H1 (cell line): ENCODE data around the gene COL6A2. TPM values are rescaled to one million over a fixed set of nuclear protein-coding genes. Genes with fewer than 3 reads are reported as not detected.

Experiments used
- CTCF ChIA-PET: fragments of 300-600 bp; sonication (Branson Sonifier 250); formaldehyde crosslinking; loops from one replicate; lab custom pipeline; 2021; ENCODE audit not compliant: partially characterized antibody; lab: Charles Lee
- POLR2A ChIA-PET: fragments of 300-600 bp; sonication (Branson Sonifier 250); formaldehyde crosslinking; loops from one replicate; lab custom pipeline; 2021; ENCODE audit warnings: inconsistent platforms; ENCODE audit not compliant: partially characterized antibody; lab: Charles Lee
- DNase-seq, 2 experiments: peaks; one replicate each; pipeline versions ENCODE4 v3.0.0 to v3.0.0-alpha.2; 2010 to 2022; ENCODE audit warnings: low spot score in 2 of 2, low read depth in 1 of 2, mixed read lengths in 1 of 2
- FAIRE-seq: peaks from 2 replicates; lab custom pipeline; 2011; peaks lifted over from hg19 to GRCh38; lab: Jason Lieb, UNC
- H2AFZ ChIP-seq: 2 replicates; pipeline ENCODE4 v1.8.1; 2012; ENCODE audit warnings: low read length, inconsistent platforms
- H2AK5ac ChIP-seq: 2 replicates; pipeline ENCODE4 v1.6.1; 2013; ENCODE audit warnings: low read depth, low read length
- H2BK120ac ChIP-seq: replicated peaks from 2 replicates; pipeline ENCODE3; 2013; ENCODE audit warnings: low read depth, low read length, inconsistent platforms
- H2BK12ac ChIP-seq: 2 replicates; pipeline ENCODE4 v1.6.1; 2013; ENCODE audit warnings: low read depth, low read length
- H2BK15ac ChIP-seq: 2 replicates; pipeline ENCODE4 v1.6.1; 2013; ENCODE audit warnings: low read length
- H2BK20ac ChIP-seq: 2 replicates; pipeline ENCODE4 v1.6.1; 2013; ENCODE audit warnings: low read length
- H2BK5ac ChIP-seq: 2 replicates; pipeline ENCODE4 v1.6.1; 2013; ENCODE audit warnings: low read depth, low read length
- H3K14ac ChIP-seq: 2 replicates; pipeline ENCODE4 v1.6.1; 2013; ENCODE audit warnings: inconsistent platforms; ENCODE audit not compliant: insufficient read length
- H3K18ac ChIP-seq: 2 replicates; pipeline ENCODE4 v1.6.1; 2013; ENCODE audit warnings: low read length; ENCODE audit errors: extremely low read depth
- H3K23ac ChIP-seq: 2 replicates; pipeline ENCODE4 v1.6.1; 2013; ENCODE audit warnings: inconsistent platforms; ENCODE audit not compliant: insufficient read length
- H3K23me2 ChIP-seq: 2 replicates; pipeline ENCODE4 v1.6.1; 2013; ENCODE audit warnings: low read depth, low read length
- H3K27ac ChIP-seq: 2 replicates; pipeline ENCODE4 v1.6.1; 2011; ENCODE audit warnings: low read depth, low read length, inconsistent platforms
- H3K27me3 ChIP-seq, 4 experiments: replicated peaks in 1 of 4; 1 replicate in 1 of 4; 2 replicates in 3 of 4; pipeline versions ENCODE4 v1.6.1 to v1.8.1; 2011 to 2013; ENCODE audit warnings: low read length in 3 of 4, mild to moderate bottlenecking in 3 of 4, inconsistent platforms in 2 of 4, mixed read lengths in 2 of 4, moderate library complexity in 1 of 4; ENCODE audit not compliant: control insufficient read depth in 3 of 4, insufficient read depth in 3 of 4; ENCODE audit errors: extremely low read depth in 1 of 4
- H3K36me3 ChIP-seq, 4 experiments: 2 replicates each; pipeline versions ENCODE4 v1.6.1 to v1.8.1; 2011 to 2013; ENCODE audit warnings: mild to moderate bottlenecking in 4 of 4, low read length in 3 of 4, moderate library complexity in 2 of 4, control low read depth in 1 of 4, inconsistent platforms in 1 of 4; ENCODE audit not compliant: insufficient read depth in 4 of 4, control insufficient read depth in 2 of 4
- H3K4ac ChIP-seq: replicated peaks from 2 replicates; pipeline ENCODE3; 2013; ENCODE audit warnings: low read length, low read depth, mixed read lengths, inconsistent platforms; ENCODE audit not compliant: insufficient read length
- H3K4me1 ChIP-seq, 4 experiments: replicated peaks in 1 of 4; 1 replicate in 1 of 4; 2 replicates in 3 of 4; pipeline versions ENCODE4 v1.6.1 to v1.8.1; 2011 to 2013; ENCODE audit warnings: low read length in 3 of 4, inconsistent platforms in 2 of 4, mixed read lengths in 1 of 4; ENCODE audit not compliant: insufficient read depth in 4 of 4, control insufficient read depth in 3 of 4
- H3K4me2 ChIP-seq, 2 experiments: 2 replicates each; pipeline versions ENCODE4 v1.6.1 to v1.8.1; 2011 to 2013; ENCODE audit warnings: low read depth in 2 of 2, low read length in 2 of 2, control low read depth in 1 of 2, inconsistent platforms in 1 of 2, mild to moderate bottlenecking in 1 of 2; ENCODE audit not compliant: insufficient read depth in 1 of 2
- H3K4me3 ChIP-seq, 4 experiments: fragments of 200-600, 300-600 bp in 1 of 4; sonication (generic), shearing (Covaris generic), sonication (Bioruptor Twin) in 1 of 4; 2 replicates each; pipeline versions ENCODE4 v1.5.1 to v1.8.1; 2011 to 2016; ENCODE audit warnings: low read length in 4 of 4, low read depth in 3 of 4, control low read depth in 2 of 4, inconsistent platforms in 2 of 4, mild to moderate bottlenecking in 2 of 4, mixed read lengths in 1 of 4, moderate library complexity in 1 of 4; ENCODE audit not compliant: insufficient read depth in 2 of 4; ENCODE audit errors: extremely low read depth in 1 of 4
- H3K56ac ChIP-seq: replicated peaks from 2 replicates; pipeline ENCODE3; 2013; ENCODE audit warnings: low read depth, mild to moderate bottlenecking, mixed read lengths, low read length, inconsistent platforms; ENCODE audit not compliant: insufficient read length
- H3K79me1 ChIP-seq: 2 replicates; pipeline ENCODE4 v1.6.1; 2013; ENCODE audit warnings: low read depth, low read length, control low read depth
- H3K79me2 ChIP-seq, 2 experiments: 2 replicates each; pipeline versions ENCODE4 v1.6.1 to v1.8.1; 2012 to 2013; ENCODE audit warnings: low read length in 2 of 2, mild to moderate bottlenecking in 2 of 2, inconsistent platforms in 1 of 2; ENCODE audit not compliant: insufficient read depth in 2 of 2, control insufficient read depth in 1 of 2
- H3K9ac ChIP-seq, 4 experiments: replicated peaks in 1 of 4; 1 replicate in 1 of 4; 2 replicates in 3 of 4; pipeline versions ENCODE4 v1.6.1 to v1.8.1; 2011 to 2013; ENCODE audit warnings: low read depth in 3 of 4, low read length in 3 of 4, control low read depth in 2 of 4, mild to moderate bottlenecking in 2 of 4, moderate library complexity in 2 of 4, inconsistent platforms in 1 of 4; ENCODE audit errors: extremely low read depth in 1 of 4
- H3K9me3 ChIP-seq, 2 experiments: 2 replicates each; pipeline versions ENCODE4 v1.6.1 to v1.8.1; 2012 to 2013; ENCODE audit warnings: mild to moderate bottlenecking in 2 of 2, moderate library complexity in 2 of 2, control low read depth in 1 of 2, inconsistent platforms in 1 of 2, low read depth in 1 of 2, low read length in 1 of 2, mixed read lengths in 1 of 2; ENCODE audit not compliant: insufficient read depth in 2 of 2
- H4K20me1 ChIP-seq, 2 experiments: replicated peaks in 1 of 2; 2 replicates each; pipeline versions ENCODE3 to v1.8.1; 2011 to 2013; ENCODE audit warnings: inconsistent platforms in 2 of 2, low read length in 2 of 2, mild to moderate bottlenecking in 1 of 2; ENCODE audit not compliant: insufficient read depth in 2 of 2, control insufficient read depth in 1 of 2
- H4K5ac ChIP-seq: 2 replicates; pipeline ENCODE4 v1.6.1; 2013; ENCODE audit warnings: low read length, low read depth, mixed read lengths, inconsistent platforms; ENCODE audit not compliant: insufficient read length
- H4K8ac ChIP-seq: 2 replicates; pipeline ENCODE4 v1.8.0; 2013; ENCODE audit warnings: mild to moderate bottlenecking, moderate library complexity, low read length, inconsistent platforms; ENCODE audit not compliant: insufficient read depth; ENCODE audit errors: extremely low read depth
- H4K91ac ChIP-seq: replicated peaks from 2 replicates; pipeline ENCODE3; 2013; ENCODE audit warnings: low read length, mixed read lengths, inconsistent platforms; ENCODE audit not compliant: insufficient read length
- BCL11A ChIP-seq, 2 experiments: IDR thresholded peaks; one replicate each; pipeline ENCODE4 v1.6.1; 2011; ENCODE audit warnings: low read depth in 2 of 2, low read length in 2 of 2, mild to moderate bottlenecking in 2 of 2
- BRCA1 ChIP-seq: IDR thresholded peaks from 2 replicates; pipeline ENCODE4 v1.6.1; 2012; ENCODE audit warnings: low read depth, low read length, improper control_type of control experiment
- CBX5 ChIP-seq: fragments of 300-800, 300-1000 bp; sonication (generic); IDR thresholded peaks from 2 replicates; pipeline ENCODE4 v1.7.1; 2016; ENCODE audit warnings: antibody characterized with exemption, low read length, low read depth
- CREB1 ChIP-seq: IDR thresholded peaks from 2 replicates; pipeline ENCODE4 v1.6.1; 2012; ENCODE audit warnings: inconsistent platforms
- EGR1 ChIP-seq: IDR thresholded peaks from 2 replicates; pipeline ENCODE4 v1.6.1; 2011; ENCODE audit warnings: low read depth, low read length, borderline replicate concordance
- EP300 ChIP-seq, 2 experiments: IDR thresholded peaks; 1 replicate in 1 of 2; 2 replicates in 1 of 2; pipeline ENCODE4 v1.6.1; 2011 to 2012; ENCODE audit warnings: low read depth in 2 of 2, low read length in 2 of 2, mild to moderate bottlenecking in 2 of 2, borderline replicate concordance in 1 of 2, inconsistent platforms in 1 of 2, moderate library complexity in 1 of 2
- EZH2 ChIP-seq: fragments of 200-600 bp; sonication (generic); IDR thresholded peaks from 2 replicates; pipeline ENCODE4 v1.7.1; 2012; ENCODE audit warnings: low read depth, mild to moderate bottlenecking, moderate library complexity, low read length, inconsistent platforms; ENCODE audit not compliant: severe bottlenecking
- FOSL1 ChIP-seq: IDR thresholded peaks from 2 replicates; pipeline ENCODE4 v1.6.1; 2011; ENCODE audit warnings: mild to moderate bottlenecking, low read depth, low read length, moderate library complexity; ENCODE audit not compliant: insufficient read depth
- NANOG ChIP-seq: IDR thresholded peaks from 2 replicates; pipeline ENCODE4 v1.6.1; 2011; ENCODE audit warnings: low read length, low read depth, mild to moderate bottlenecking, inconsistent platforms; ENCODE audit not compliant: insufficient read depth, poor library complexity, severe bottlenecking
- NRF1 ChIP-seq: IDR thresholded peaks from 2 replicates; pipeline ENCODE4 v1.6.1; 2011; ENCODE audit warnings: mild to moderate bottlenecking, low read depth, low read length, improper control_type of control experiment
- RFX5 ChIP-seq: IDR thresholded peaks from 2 replicates; pipeline ENCODE4 v1.6.1; 2011; ENCODE audit warnings: low read depth, low read length, improper control_type of control experiment, borderline replicate concordance
- SP2 ChIP-seq: IDR thresholded peaks from 2 replicates; pipeline ENCODE4 v1.6.1; 2012; ENCODE audit warnings: mild to moderate bottlenecking, low read length, inconsistent platforms
- WGBS, 2 experiments: shearing (Covaris generic) in 1 of 2; methylation state at CpG; one replicate each; pipeline versions ENCODE4 v1.1.6 to v1.1.7; 2013 to 2015; ENCODE audit warnings: low lambda C conversion rate in 2 of 2, mixed read lengths in 2 of 2, inconsistent platforms in 1 of 2, low coverage in 1 of 2, missing lambda C conversion rate in 1 of 2; ENCODE audit not compliant: insufficient replicate concordance in 2 of 2, insufficient coverage in 1 of 2, insufficient read length in 1 of 2; ENCODE audit errors: extremely low coverage in 1 of 2, missing lambda C conversion rate in 1 of 2; 5-methylcytosine and 5-hydroxymethylcytosine counted together
- polyA plus RNA-seq, 7 experiments: library from polyadenylated mRNA; depleted of rRNA in 3 of 7; stranded (reverse) in 5 of 7; unstranded in 2 of 7; fragments of >200 nt in 5 of 7; fragments of 200-250 nt in 2 of 7; gene quantifications; 1 replicate in 5 of 7; 2 replicates in 1 of 7; 4 replicates in 1 of 7; pipeline versions ENCODE4 v1.2.1 to v1.2.3, GENCODE V29; 2011 to 2013; ENCODE audit warnings: missing spikeins in 2 of 7, mixed read lengths in 2 of 7
- total RNA-seq: library from RNA; stranded (reverse); fragmentation: NEBNext Ultra II Directional; extraction: Animal tissue kit (Norgen Biotek cat#: 25700); gene quantifications from 2 replicates; pipeline ENCODE4 v1.2.1, GENCODE V29; 2021
- TF ChIP-seq, protein P1 (sequence below): IDR thresholded peaks from 2 replicates; pipeline ENCODE4 v1.6.1; 2012; ENCODE audit warnings: inconsistent platforms

COL6A2 gene
- total and polyA plus RNA-seq, 2 of the 8 experiments (the other 6 are each of a cell fraction or from before 2014, with no cell fraction given) = 60.1 to 62.7 TPM

DNA sequence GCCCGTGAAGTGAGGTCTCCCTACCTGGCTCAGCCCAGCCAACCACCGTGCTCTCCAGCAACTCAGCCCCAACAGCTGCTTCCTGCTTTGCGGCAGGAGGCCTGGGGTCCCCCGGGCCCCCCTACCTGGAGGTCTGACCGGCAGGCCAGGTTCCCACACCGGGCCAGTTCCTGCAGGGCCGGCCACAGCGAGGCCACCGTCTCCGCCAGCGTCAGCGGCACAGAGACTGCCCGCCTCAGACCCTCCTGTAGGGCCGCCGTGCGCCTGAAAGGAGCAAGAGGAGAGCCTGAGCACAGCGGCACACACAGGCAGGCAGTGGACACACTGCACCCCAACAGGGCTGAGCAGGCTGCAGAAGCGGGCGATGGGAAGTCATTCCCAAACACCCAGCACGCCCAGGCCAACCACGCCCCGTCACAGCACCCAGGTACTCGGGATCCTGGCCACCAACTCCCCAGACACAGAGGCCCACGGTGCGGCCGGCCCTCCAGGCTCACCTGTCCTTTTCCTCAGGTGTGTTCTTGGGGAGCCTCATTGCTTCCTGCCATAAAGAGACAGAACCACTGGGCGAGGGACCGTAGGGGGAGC, 40.6 kb downstream of the COL6A2 start:
- FAIRE-seq = no peak
- Histone ChIP-seq H3K27ac (no peak overlapping the region), H3K4me2 (no peak overlapping the region), H3K14ac (no peak overlapping the region), H2BK15ac (no peak overlapping the region), H4K5ac (no peak overlapping the region), H4K8ac (no peak overlapping the region), H3K23me2 (peaks cover 4% of the 10 kb centered on the region; the same call in 1 of the 2 replicates), H3K9ac (no peak overlapping the region), H2BK20ac (no peak overlapping the region), H3K18ac (no peak overlapping the region), H3K56ac (no peak overlapping the region), H2BK12ac (no peak overlapping the region), H4K20me1 (no peaks in the 10 kb centered on the region), H3K4me1 (peaks cover 0 to 10% (median 0%) of the 10 kb centered on the region in 4 experiments; a peak in 3 of 7 replicates), H3K4me3 (no peak overlapping the region), H3K4ac (no peak overlapping the region), H3K27me3 (peaks cover 0 to 24% (median 8%) of the 10 kb centered on the region in 4 experiments; a peak in 4 of 7 replicates), H3K36me3 (no peaks in the 10 kb centered on the region), H3K9me3 (peaks cover 0 to 2% of the 10 kb centered on the region in 2 experiments; a peak in 1 of 4 replicates), H3K79me2 (no peaks in the 10 kb centered on the region), H2BK5ac (no peak overlapping the region), H3K23ac (no peak overlapping the region), H2BK120ac (no peak overlapping the region), H4K91ac (no peak overlapping the region), H2AK5ac (no peak overlapping the region), H3K79me1 (no peaks in the 10 kb centered on the region), H2AFZ (no peak overlapping the region)
- WGBS, 2 experiments = 90% methylated on average over 28 of the region's 28 CpGs; no CpG with 5 or more reads in 1 of the 2 experiments
- CTCF ChIA-PET = interaction anchor here (1.4 to 1.9 kb wide), 3 partner anchors 9 to 12 kb away, joined by 4 to 7 read pairs (median 6); no protein-coding TSS in a partner anchor
- DNase-seq = no peak
- POLR2A ChIA-PET = interaction anchor here (1.0 to 1.6 kb wide), 2 partner anchors 8 to 9 kb away, joined by 3 to 4 read pairs; no protein-coding TSS in a partner anchor
- TF ChIP-seq NRF1 (no peak), SP2 (no peak), RFX5 (no peak), EGR1 (no peak), CBX5 (no peak), FOSL1 (no peak), EZH2 (no peak), EP300 (IDR thresholded peaks at IDR 0.05; ENCODE audit: borderline replicate concordance in 1 of 2, low read depth in 2 of 2, low read length in 2 of 2) (no peak), NANOG (no peak), BRCA1 (no peak), CREB1 (no peak), BCL11A (IDR thresholded peaks at IDR 0.05; ENCODE audit: low read depth in 2 of 2, low read length in 2 of 2) (no peak)
- TF ChIP-seq, protein P1, sequence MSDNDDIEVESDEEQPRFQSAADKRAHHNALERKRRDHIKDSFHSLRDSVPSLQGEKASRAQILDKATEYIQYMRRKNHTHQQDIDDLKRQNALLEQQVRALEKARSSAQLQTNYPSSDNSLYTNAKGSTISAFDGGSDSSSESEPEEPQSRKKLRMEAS = no peak
